Neural crest cell (in vitro differentiated cells): Measurements from ENCODE around the gene NTRK2. TPM values are rescaled to one million over a fixed set of nuclear protein-coding genes. Genes with fewer than 3 reads are reported as not detected.

Experiments
- DNase-seq: peaks from one replicate; pipeline ENCODE4 v3.0.0; 2021; ENCODE audit warnings: low read depth, mixed read lengths, low spot score
- H3K27ac Mint-ChIP-seq: one replicate; pipeline ENCODE4 v1.8.0; 2021; ENCODE audit warnings: mild to moderate bottlenecking, mixed read lengths; ENCODE audit not compliant: unreplicated experiment
- H3K27me3 Mint-ChIP-seq: 2 replicates; pipeline ENCODE4 v1.8.0; 2021; ENCODE audit warnings: low read depth, mild to moderate bottlenecking, mixed read lengths
- H3K36me3 Mint-ChIP-seq: 2 replicates; pipeline ENCODE4 v1.8.0; 2021; ENCODE audit warnings: low read depth, mild to moderate bottlenecking, mixed read lengths
- H3K4me1 Mint-ChIP-seq: 2 replicates; pipeline ENCODE4 v1.8.0; 2021; ENCODE audit warnings: mixed read lengths
- H3K4me3 Mint-ChIP-seq: one replicate; pipeline ENCODE4 v1.8.0; 2021; ENCODE audit warnings: mild to moderate bottlenecking, mixed read lengths
- H3K9me3 Mint-ChIP-seq: 2 replicates; pipeline ENCODE4 v1.8.0; 2021; ENCODE audit warnings: mixed read lengths
- CTCF ChIP-seq: fragments of 200-600 bp; sonication (generic); conservative IDR thresholded peaks from 2 replicates; pipeline ENCODE4 v1.5.0; 2021; ENCODE audit warnings: antibody characterized with exemption, mild to moderate bottlenecking
- total RNA-seq: library from RNA; stranded (reverse); gene quantifications from 2 replicates; pipeline ENCODE4 v1.2.1, GENCODE V29; 2021

Gene NTRK2
- total RNA-seq, 1 donor from 2014 or later = 20.6 TPM

- Mint-ChIP-seq H3K27ac (no peak overlapping the region), H3K4me1 (peaks cover 13% of the 10 kb centered on the region), H3K27me3 (no peaks in the 10 kb centered on the region), H3K4me3 (no peak overlapping the region), H3K36me3 (peaks cover 8% of the 10 kb centered on the region), H3K9me3 (peaks cover 6% of the 10 kb centered on the region)
- no peak for TF ChIP-seq CTCF
- DNase-seq = no peak
Measured at GRCh38 chr9:84759300-84759750, 89.8 kb downstream of the NTRK2 start.

- Mint-ChIP-seq H3K27ac (no peak overlapping the region), H3K9me3 (peaks cover 8% of the 10 kb centered on the region), H3K27me3 (no peaks in the 10 kb centered on the region), H3K4me1 (peaks cover 13% of the 10 kb centered on the region), H3K4me3 (no peak overlapping the region), H3K36me3 (peaks cover 8% of the 10 kb centered on the region)
- no peak for DNase-seq
- no peak for TF ChIP-seq CTCF
Measured at GRCh38 chr9:84759804-84760203, 90.3 kb downstream of the NTRK2 start.

GRCh38 chr9:84761137-84761808, 91.7 kb downstream of the NTRK2 start:
- Mint-ChIP-seq H3K4me1 (peaks cover 13% of the 10 kb centered on the region), H3K9me3 (peaks cover 9% of the 10 kb centered on the region), H3K36me3 (peaks cover 6% of the 10 kb centered on the region), H3K27ac (peak overlapping the region; percentile 81), H3K27me3 (no peaks in the 10 kb centered on the region), H3K4me3 (no peak overlapping the region)
- no peak for DNase-seq
- no peak for TF ChIP-seq CTCF

DNA sequence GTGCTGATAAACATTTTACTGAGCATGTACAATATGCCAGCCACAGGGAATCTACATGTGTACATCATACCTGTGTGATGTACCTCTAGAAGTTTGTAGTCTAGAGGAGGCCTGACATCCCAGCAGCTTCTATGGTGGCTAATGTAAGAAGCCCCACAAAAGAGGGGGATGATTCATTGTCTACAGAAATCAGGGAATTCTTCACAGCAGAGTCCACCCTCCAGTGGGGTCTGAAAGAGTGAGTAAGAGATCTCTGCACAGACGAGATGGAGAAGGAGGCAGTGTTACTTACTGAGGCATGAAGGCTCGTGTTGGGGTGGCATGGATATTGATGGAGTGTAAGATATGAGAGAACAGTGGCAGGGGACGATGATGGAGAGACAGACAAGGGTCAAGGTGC, 103.0 kb downstream of the NTRK2 start:
- peaks cover 4% of the 10 kb centered on the region for H3K36me3 Mint-ChIP-seq
- TF ChIP-seq CTCF = no peak
- H3K4me3 Mint-ChIP-seq = no peak overlapping the region
- no peak for DNase-seq
- H3K27ac Mint-ChIP-seq = no peak overlapping the region
- H3K27me3 Mint-ChIP-seq = no peaks in the 10 kb centered on the region
- H3K4me1 Mint-ChIP-seq = no peaks in the 10 kb centered on the region
- no peaks in the 10 kb centered on the region for H3K9me3 Mint-ChIP-seq

DNA sequence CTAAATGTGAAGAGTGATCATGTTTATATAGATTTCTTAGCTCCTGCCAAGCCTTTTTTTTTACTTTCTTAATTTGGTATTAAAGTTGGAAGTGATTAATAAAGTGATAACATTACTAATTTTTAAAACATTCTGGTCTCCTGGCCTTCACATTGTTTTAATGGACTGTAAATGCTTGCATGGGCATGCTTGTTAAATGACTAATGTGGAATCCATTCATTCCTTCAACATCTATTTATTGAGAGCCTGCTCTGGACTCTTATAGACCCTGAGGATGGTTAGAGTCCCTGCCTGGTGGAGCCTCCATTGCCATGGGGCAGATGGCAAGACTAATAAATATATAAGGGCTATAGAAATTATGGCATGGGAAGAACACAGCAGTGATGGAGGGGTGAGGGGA, 103.5 kb downstream of the NTRK2 start:
- Mint-ChIP-seq H3K9me3 (no peaks in the 10 kb centered on the region), H3K27me3 (no peaks in the 10 kb centered on the region), H3K4me1 (no peaks in the 10 kb centered on the region), H3K36me3 (peaks cover 4% of the 10 kb centered on the region), H3K27ac (no peak overlapping the region), H3K4me3 (no peak overlapping the region)
- no peak for DNase-seq
- no peak for TF ChIP-seq CTCF
